ENCODE data around the gene BAZ2B.
"Not testable (repeated sequence)": the region's sequence is repeated elsewhere in the genome, so short reads cannot be mapped to it uniquely, and the experiment has no call there.

Gene BAZ2B

DNA sequence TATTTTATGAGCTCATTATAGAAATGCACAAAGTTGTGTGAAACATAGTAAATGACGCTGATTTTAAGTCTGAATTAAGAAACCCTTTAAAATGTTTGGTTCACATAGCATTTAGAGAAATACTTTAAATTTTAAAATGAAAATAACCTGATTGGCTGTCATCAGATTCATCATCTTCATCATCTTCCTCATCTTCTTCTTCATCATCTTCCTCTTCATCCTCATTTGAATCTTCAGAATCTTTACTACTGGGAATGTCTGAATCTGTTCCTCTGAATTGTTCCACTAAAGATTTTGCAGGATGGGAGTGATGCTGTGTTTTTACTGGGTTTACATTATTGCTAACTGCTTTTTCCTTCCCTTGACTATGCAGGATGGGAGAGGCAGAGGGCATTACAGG is 183.7 kb downstream of the BAZ2B start:
- H3K4me1 Mint-ChIP-seq, result no peaks in the 10 kb centered on the region
- H3K9me3 Mint-ChIP-seq, result no peaks in the 10 kb centered on the region
- ATAC-seq, result no peak
- H3K27ac Mint-ChIP-seq, result no peak overlapping the region
- H3K4me3 Mint-ChIP-seq, result no peak overlapping the region
- peaks cover 33% of the 10 kb centered on the region for H3K36me3 Mint-ChIP-seq
- H3K27me3 Mint-ChIP-seq, result no peaks in the 10 kb centered on the region

GRCh38 chr2:159427048-159427447 is 189.3 kb downstream of the BAZ2B start:
- Mint-ChIP-seq H3K4me1 (no peaks in the 10 kb centered on the region), H3K27ac (no peak overlapping the region), H3K4me3 (no peak overlapping the region), H3K9me3 (peaks cover 6% of the 10 kb centered on the region), H3K27me3 (no peaks in the 10 kb centered on the region), H3K36me3 (peaks cover 41% of the 10 kb centered on the region)
- ATAC-seq, result no peak

- H3K9me3 Mint-ChIP-seq, result peaks cover 6% of the 10 kb centered on the region
- ATAC-seq, result no peak
- H3K27ac Mint-ChIP-seq, result no peak overlapping the region
- no peaks in the 10 kb centered on the region for H3K27me3 Mint-ChIP-seq
- H3K36me3 Mint-ChIP-seq, result peaks cover 30% of the 10 kb centered on the region
- H3K4me3 Mint-ChIP-seq, result no peak overlapping the region
- H3K4me1 Mint-ChIP-seq, result no peaks in the 10 kb centered on the region
These were observed 196.9 kb downstream of the BAZ2B start for GRCh38 chr2:159419403-159419802.

GRCh38 chr2:159411460-159411859 is 204.9 kb downstream of the BAZ2B start:
- no peak overlapping the region for H3K4me3 Mint-ChIP-seq
- no peaks in the 10 kb centered on the region for H3K9me3 Mint-ChIP-seq
- H3K36me3 Mint-ChIP-seq, result peaks cover 25% of the 10 kb centered on the region
- H3K4me1 Mint-ChIP-seq, result no peaks in the 10 kb centered on the region
- H3K27ac Mint-ChIP-seq, result no peak overlapping the region
- H3K27me3 Mint-ChIP-seq, result no peaks in the 10 kb centered on the region
- ATAC-seq, result no peak

DNA sequence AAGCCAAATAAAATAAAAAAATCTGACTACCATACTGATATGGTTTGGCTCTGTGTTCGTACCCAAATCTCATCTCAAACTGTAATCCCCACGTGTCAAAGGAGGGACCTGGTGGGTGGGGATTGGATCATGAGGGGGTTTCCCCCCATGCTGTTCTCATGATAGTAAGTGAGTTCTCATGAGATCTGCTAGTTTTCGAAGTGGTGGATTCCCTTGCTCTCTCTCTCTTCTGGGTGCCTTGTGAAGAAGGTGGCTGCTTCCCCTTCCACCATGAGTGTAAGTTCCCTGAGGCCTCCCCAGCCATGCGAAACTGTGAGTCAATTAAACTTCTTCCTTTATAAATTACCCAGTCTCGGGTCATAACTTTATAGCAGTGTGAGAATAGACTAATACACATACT is 206.1 kb downstream of the BAZ2B start:
- Mint-ChIP-seq H3K27me3 (no peaks in the 10 kb centered on the region), H3K9me3 (no peaks in the 10 kb centered on the region), H3K4me3 (no peak overlapping the region), H3K27ac (no peak overlapping the region), H3K4me1 (no peaks in the 10 kb centered on the region), H3K36me3 (peaks cover 32% of the 10 kb centered on the region)
- no peak for ATAC-seq

DNA sequence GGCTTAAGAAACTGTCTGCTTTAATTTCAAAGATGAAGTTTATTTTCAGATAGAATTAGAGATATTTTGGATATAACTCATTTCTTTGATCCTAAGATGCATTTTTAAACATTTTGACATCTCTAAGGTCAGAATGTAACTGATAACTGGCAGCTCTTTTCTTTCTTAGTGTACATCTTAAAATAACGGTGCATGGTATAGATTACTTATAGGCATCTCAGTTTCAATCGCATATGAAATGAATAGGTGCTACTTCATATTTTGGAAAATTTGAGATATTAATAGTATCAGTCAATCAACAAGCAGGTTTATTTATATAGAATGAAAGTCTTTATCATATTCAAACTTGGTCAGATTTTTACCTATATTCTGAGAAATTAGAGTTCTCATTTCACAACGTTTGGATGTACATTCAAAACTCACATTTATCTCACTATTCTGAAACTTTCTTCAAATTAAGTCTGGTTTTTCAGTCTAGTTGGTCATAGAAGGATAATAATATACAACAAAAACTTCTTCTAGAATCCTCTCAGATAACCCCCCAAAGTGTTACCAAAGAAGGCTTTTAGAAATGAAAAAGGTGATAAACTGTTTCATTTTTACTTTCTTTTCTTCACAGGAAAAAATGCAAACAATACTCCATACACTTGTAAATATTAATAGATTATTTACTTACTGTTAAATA is 207.1 kb downstream of the BAZ2B start:
- H3K27ac Mint-ChIP-seq, result no peak overlapping the region
- peaks cover 37% of the 10 kb centered on the region for H3K36me3 Mint-ChIP-seq
- H3K4me3 Mint-ChIP-seq, result no peak overlapping the region
- H3K4me1 Mint-ChIP-seq, result no peaks in the 10 kb centered on the region
- no peaks in the 10 kb centered on the region for H3K9me3 Mint-ChIP-seq
- ATAC-seq, result no peak
- no peaks in the 10 kb centered on the region for H3K27me3 Mint-ChIP-seq

- peaks cover 17% of the 10 kb centered on the region for H3K36me3 Mint-ChIP-seq
- no peak overlapping the region for H3K4me3 Mint-ChIP-seq
These were observed 213.6 kb downstream of the BAZ2B start for GRCh38 chr2:159402790-159403189.

GRCh38 chr2:159402160-159402559 is 214.2 kb downstream of the BAZ2B start:
- not testable (repeated sequence) for H3K27me3 Mint-ChIP-seq, H3K27ac Mint-ChIP-seq, H3K4me1 Mint-ChIP-seq, H3K9me3 Mint-ChIP-seq, ATAC-seq, H3K4me3 Mint-ChIP-seq
- H3K36me3 Mint-ChIP-seq, result peaks cover 17% of the 10 kb centered on the region

More at GRCh38 chr2:159402790-159403189, 213.6 kb downstream of the BAZ2B start:
- Mint-ChIP-seq H3K27me3 (no peaks in the 10 kb centered on the region), H3K4me1 (no peaks in the 10 kb centered on the region), H3K9me3 (no peaks in the 10 kb centered on the region), H3K27ac (no peak overlapping the region)
- no peak for ATAC-seq

DNA sequence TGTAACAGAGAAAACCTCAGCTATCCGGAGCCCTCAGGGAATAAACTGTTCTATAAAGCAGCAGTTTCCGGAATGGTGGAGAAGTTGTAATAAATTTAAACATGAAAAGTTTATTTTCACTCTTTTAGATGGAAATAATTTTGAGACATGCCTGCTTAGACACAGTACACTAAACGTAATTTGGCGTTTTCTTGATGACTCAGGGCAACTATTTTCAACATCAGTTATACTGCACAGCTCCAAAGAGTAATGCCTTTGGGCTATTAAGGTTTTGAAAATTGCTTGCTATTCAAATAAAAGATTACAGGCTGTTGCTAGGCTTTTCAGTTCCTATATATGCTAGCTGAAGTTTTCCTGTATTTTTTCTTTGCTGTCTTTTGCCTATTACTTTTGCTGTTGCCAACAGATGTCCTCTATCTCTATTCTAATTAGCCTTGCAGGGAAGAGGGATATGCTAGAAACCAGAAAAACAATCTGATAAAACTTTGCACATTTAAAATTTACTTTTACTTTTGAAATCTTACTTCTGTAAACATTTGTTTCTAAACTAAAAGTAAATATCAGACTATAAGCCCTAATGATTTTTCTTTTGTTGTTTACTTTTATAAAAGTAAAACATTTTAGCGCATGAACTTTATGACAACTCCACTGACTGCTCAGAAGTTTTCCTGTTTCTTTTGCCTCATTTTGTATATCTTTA is 216.5 kb downstream of the BAZ2B start:
- H3K9me3 Mint-ChIP-seq, result no peaks in the 10 kb centered on the region
- no peak overlapping the region for H3K4me3 Mint-ChIP-seq
- H3K4me1 Mint-ChIP-seq, result no peaks in the 10 kb centered on the region
- ATAC-seq, result no peak
- peaks cover 4% of the 10 kb centered on the region for H3K36me3 Mint-ChIP-seq
- no peaks in the 10 kb centered on the region for H3K27me3 Mint-ChIP-seq
- no peak overlapping the region for H3K27ac Mint-ChIP-seq

GRCh38 chr2:159396799-159397198 is 219.5 kb downstream of the BAZ2B start:
- H3K9me3 Mint-ChIP-seq, result no peaks in the 10 kb centered on the region
- ATAC-seq, result no peak
- no peak overlapping the region for H3K27ac Mint-ChIP-seq

DNA sequence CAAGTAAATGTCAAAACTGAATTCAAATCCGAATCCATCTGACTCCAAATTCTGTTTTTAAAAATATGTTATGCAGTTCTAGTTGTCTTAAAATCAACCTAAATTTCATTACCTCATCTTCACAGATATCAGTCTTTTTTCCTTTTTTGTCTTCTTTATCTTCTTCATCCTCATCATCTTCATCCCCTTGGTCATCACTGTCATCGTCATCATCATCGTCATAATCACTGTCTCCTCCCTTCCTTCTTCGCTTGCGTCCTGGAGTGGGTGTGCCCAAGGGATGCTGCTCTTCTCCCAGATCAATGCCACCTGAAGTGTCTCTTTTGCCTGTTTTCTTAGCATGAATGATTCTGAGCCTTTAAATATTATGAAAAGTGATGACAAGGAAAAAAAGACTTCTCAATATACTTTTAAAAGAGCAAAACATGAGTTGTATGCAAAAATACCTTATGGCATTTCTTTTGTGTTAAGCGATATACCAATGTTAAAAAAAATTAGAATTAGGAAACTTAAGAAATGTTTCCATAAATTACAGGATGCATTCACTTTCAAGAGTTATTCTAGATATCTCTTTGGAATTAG is 233.8 kb downstream of the BAZ2B start:
- peaks cover 13% of the 10 kb centered on the region for H3K36me3 Mint-ChIP-seq
- no peak overlapping the region for H3K27ac Mint-ChIP-seq
- no peaks in the 10 kb centered on the region for H3K9me3 Mint-ChIP-seq
- H3K4me3 Mint-ChIP-seq, result no peak overlapping the region
- no peak for ATAC-seq
- no peaks in the 10 kb centered on the region for H3K4me1 Mint-ChIP-seq
- no peaks in the 10 kb centered on the region for H3K27me3 Mint-ChIP-seq

More at GRCh38 chr2:159396799-159397198, 219.5 kb downstream of the BAZ2B start:
- Mint-ChIP-seq H3K4me3 (no peak overlapping the region), H3K4me1 (no peaks in the 10 kb centered on the region), H3K27me3 (no peaks in the 10 kb centered on the region), H3K36me3 (peaks cover 15% of the 10 kb centered on the region)

DNA sequence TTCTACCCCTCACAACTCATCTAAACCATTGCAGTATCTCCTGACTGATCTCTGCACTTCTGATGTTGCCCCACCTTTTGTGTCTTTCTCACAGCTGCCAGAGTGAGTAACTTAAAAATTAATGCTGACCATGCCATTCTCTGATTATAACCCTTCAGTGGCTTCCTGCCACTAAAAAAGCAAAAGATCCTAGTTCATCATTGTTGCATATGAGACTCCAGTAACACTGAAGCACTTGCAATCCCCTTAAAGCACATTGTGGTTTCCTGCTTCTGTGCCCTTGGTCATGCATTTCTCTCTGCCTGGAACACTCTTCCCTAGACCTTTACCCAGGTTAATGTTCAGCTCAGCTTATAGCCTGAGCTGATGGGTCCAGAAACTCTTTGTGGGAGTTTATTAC is 234.8 kb downstream of the BAZ2B start:
- no peaks in the 10 kb centered on the region for H3K9me3 Mint-ChIP-seq

DNA sequence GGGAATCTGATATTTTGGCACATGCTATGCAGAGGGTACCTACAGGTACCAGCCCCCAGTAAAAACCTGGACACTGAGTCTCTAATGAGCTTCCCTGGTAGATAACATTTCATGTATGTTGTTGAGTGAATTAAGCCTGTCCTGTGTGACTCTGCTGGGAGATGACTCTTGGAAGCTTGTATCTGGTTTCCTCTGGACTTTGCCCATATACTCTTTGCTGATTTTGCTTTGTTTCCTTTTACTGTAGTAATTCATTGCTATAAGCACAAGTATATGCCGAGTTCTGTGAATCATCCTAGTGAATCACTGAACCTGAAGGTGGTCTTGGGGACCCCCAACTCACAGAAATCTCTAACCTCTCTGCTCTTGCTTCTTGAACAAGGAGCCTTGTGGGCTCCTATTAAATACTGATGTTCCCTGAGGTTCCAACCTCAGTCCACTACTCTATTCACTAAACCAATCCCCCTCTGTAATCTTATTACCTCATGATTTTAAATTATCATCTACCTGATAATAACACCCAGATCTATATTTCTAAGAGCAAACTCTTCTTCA is 235.6 kb downstream of the BAZ2B start:
- no peaks in the 10 kb centered on the region for H3K9me3 Mint-ChIP-seq
- no peaks in the 10 kb centered on the region for H3K27me3 Mint-ChIP-seq
- ATAC-seq, result no peak
- H3K4me1 Mint-ChIP-seq, result no peaks in the 10 kb centered on the region
- peaks cover 12% of the 10 kb centered on the region for H3K36me3 Mint-ChIP-seq
- H3K27ac Mint-ChIP-seq, result no peak overlapping the region
- H3K4me3 Mint-ChIP-seq, result no peak overlapping the region

More for the DNA sequence above, 234.8 kb downstream of the BAZ2B start:
- peaks cover 13% of the 10 kb centered on the region for H3K36me3 Mint-ChIP-seq
- H3K27me3 Mint-ChIP-seq, result no peaks in the 10 kb centered on the region
- H3K4me1 Mint-ChIP-seq, result no peaks in the 10 kb centered on the region
- no peak for ATAC-seq
- no peak overlapping the region for H3K27ac Mint-ChIP-seq
- H3K4me3 Mint-ChIP-seq, result no peak overlapping the region

- Mint-ChIP-seq H3K36me3 (peaks cover 14% of the 10 kb centered on the region), H3K4me3 (no peak overlapping the region), H3K27me3 (no peaks in the 10 kb centered on the region), H3K4me1 (no peaks in the 10 kb centered on the region), H3K27ac (no peak overlapping the region), H3K9me3 (no peaks in the 10 kb centered on the region)
- no peak for ATAC-seq
These were observed 237.2 kb downstream of the BAZ2B start for GRCh38 chr2:159379181-159379580.

- Mint-ChIP-seq H3K9me3 (peaks cover 3% of the 10 kb centered on the region), H3K4me1 (no peaks in the 10 kb centered on the region)
- ATAC-seq, result no peak
These were observed 241.1 kb downstream of the BAZ2B start for GRCh38 chr2:159375241-159375640.

More at GRCh38 chr2:159375241-159375640, 241.1 kb downstream of the BAZ2B start:
- H3K36me3 Mint-ChIP-seq, result peaks cover 25% of the 10 kb centered on the region
- no peaks in the 10 kb centered on the region for H3K27me3 Mint-ChIP-seq
- no peak overlapping the region for H3K4me3 Mint-ChIP-seq
- no peak overlapping the region for H3K27ac Mint-ChIP-seq
